ENCODE data around the gene SYNGR3. TPM values are rescaled to one million over a fixed set of nuclear protein-coding genes. Genes with fewer than 3 reads are reported as not detected.
A peak's percentile ranks its signal among the peaks of the same experiment; 100 is the strongest.

Gene SYNGR3
- total and polyA plus RNA-seq, 5 experiments from 2014 or later, result 0.60 to 1.1 (median 0.77) TPM; not detected in 1

GRCh38 chr16:1987198-1987597 is 2.6 kb upstream of the SYNGR3 start:
- no peak for DNase-seq
- POLR2A ChIA-PET, result interaction anchor here (0.8 to 1.2 kb wide), 2 partner anchors 9 to 21 kb away, joined by 3 read pairs; no protein-coding TSS in a partner anchor
- ATAC-seq, result no peak
- Mint-ChIP-seq H3K4me1 (peaks cover 9 to 43% (median 30%) of the 10 kb centered on the region in 4 donors), H3K27ac (no peak overlapping the region), H3K4me3 (peak overlapping the region in 1 of 10 donors; percentile 30), H3K9me3 (no peaks in the 10 kb centered on the region), H3K36me3 (peaks cover 0 to 18% (median 7%) of the 10 kb centered on the region in 3 donors), H3K27me3 (peaks cover 2 to 37% (median 13%) of the 10 kb centered on the region in 5 donors)

- H3K4me3 Mint-ChIP-seq, result peak overlapping the region in 1 of 10 donors; percentile 72
- peaks cover 2 to 30% (median 13%) of the 10 kb centered on the region in 5 donors for H3K27me3 Mint-ChIP-seq
- H3K4me1 Mint-ChIP-seq, result peaks cover 4 to 30% (median 22%) of the 10 kb centered on the region in 4 donors
- H3K9me3 Mint-ChIP-seq, result no peaks in the 10 kb centered on the region
- DNase-seq, result no peak
- POLR2A ChIA-PET, result interaction anchor here (1.2 to 5.9 kb wide), 3 partner anchors 19 to 165 kb away, joined by 6 to 47 read pairs (median 21); partner anchors contain the start of genes RNF151, RPS2, TRAF7 and ZNF598
- H3K27ac Mint-ChIP-seq, result no peak overlapping the region
- no peak for ATAC-seq
- peaks cover 0 to 18% (median 7%) of the 10 kb centered on the region in 3 donors for H3K36me3 Mint-ChIP-seq
These were observed 256 bp downstream of the SYNGR3 start for GRCh38 chr16:1990101-1990350.

- Mint-ChIP-seq H3K27me3 (peaks cover 2 to 30% (median 13%) of the 10 kb centered on the region in 5 donors), H3K4me3 (peak overlapping the region; percentile 68 to 84 (median 78)), H3K27ac (peak overlapping the region in 8 of 10 donors; percentile 13 to 86 (median 78)), H3K9me3 (no peaks in the 10 kb centered on the region), H3K36me3 (peaks cover 0 to 18% (median 7%) of the 10 kb centered on the region in 3 donors), H3K4me1 (peaks cover 7 to 27% (median 18%) of the 10 kb centered on the region in 4 donors)
- DNase-seq (peak in 1 of 10 donors; percentile 19), ATAC-seq (no peak)
- POLR2A ChIA-PET, result interaction anchor here (1.0 to 5.9 kb wide), 6 partner anchors 18 to 542 kb away, joined by 3 to 47 read pairs (median 8); partner anchors contain the start of genes RNF151, RPS2, TBL3 and TRAF7
These were observed 773 bp downstream of the SYNGR3 start for GRCh38 chr16:1990351-1991134.

- ATAC-seq (peak; percentile 29 to 35), DNase-seq (peak in 4 of 10 donors; percentile 40 to 51 (median 45))
- Mint-ChIP-seq H3K27ac (peak overlapping the region in 8 of 10 donors; percentile 22 to 86 (median 78)), H3K9me3 (no peaks in the 10 kb centered on the region), H3K27me3 (peaks cover 2 to 30% (median 13%) of the 10 kb centered on the region in 5 donors), H3K36me3 (peaks cover 0 to 13% (median 7%) of the 10 kb centered on the region in 3 donors), H3K4me3 (peak overlapping the region; percentile 68 to 84 (median 78)), H3K4me1 (peaks cover 9 to 27% (median 18%) of the 10 kb centered on the region in 4 donors)
- POLR2A ChIA-PET, result interaction anchor here (1.0 to 5.9 kb wide), 10 partner anchors 17 to 541 kb away, joined by 3 to 47 read pairs (median 4); partner anchors contain the start of genes MSRB1, NTHL1, PKD1 and RNF151
These were observed 1.4 kb downstream of the SYNGR3 start for GRCh38 chr16:1991135-1991551.

GRCh38 chr16:1991588-1991947 is 1.8 kb downstream of the SYNGR3 start:
- POLR2A ChIA-PET, result interaction anchor here (1.0 to 5.9 kb wide), 10 partner anchors 17 to 541 kb away, joined by 3 to 47 read pairs (median 4); partner anchors contain the start of genes MSRB1, NTHL1, PKD1 and RNF151
- ATAC-seq (no peak), DNase-seq (no peak)
- Mint-ChIP-seq H3K9me3 (no peaks in the 10 kb centered on the region), H3K4me1 (peaks cover 9 to 27% (median 18%) of the 10 kb centered on the region in 4 donors), H3K27me3 (peaks cover 2 to 30% (median 11%) of the 10 kb centered on the region in 5 donors), H3K27ac (peak overlapping the region in 9 of 10 donors; percentile 24 to 86 (median 77)), H3K4me3 (peak overlapping the region; percentile 68 to 84 (median 78)), H3K36me3 (peaks cover 0 to 8% (median 4%) of the 10 kb centered on the region in 3 donors)

GRCh38 chr16:1991948-1992703 is 2.4 kb downstream of the SYNGR3 start:
- Mint-ChIP-seq H3K4me1 (peaks cover 9 to 27% (median 18%) of the 10 kb centered on the region in 4 donors), H3K27me3 (peaks cover 2 to 27% (median 7%) of the 10 kb centered on the region in 5 donors), H3K27ac (peak overlapping the region in 6 of 10 donors; percentile 24 to 83 (median 72)), H3K4me3 (peak overlapping the region in 9 of 10 donors; percentile 15 to 84 (median 71)), H3K9me3 (no peaks in the 10 kb centered on the region), H3K36me3 (peaks cover 0 to 3% (median 2%) of the 10 kb centered on the region in 3 donors)
- POLR2A ChIA-PET, result interaction anchor here (0.8 to 5.9 kb wide), 9 partner anchors 12 to 163 kb away, joined by 3 to 47 read pairs (median 4); partner anchors contain the start of genes MSRB1, NTHL1, PKD1 and RNF151
- ATAC-seq, result peak; percentile 72 to 82
- peak; percentile 86 to 100 (median 95) for DNase-seq

- ATAC-seq (no peak), DNase-seq (peak in 1 of 10 donors; percentile 21)
- peaks cover 0 to 4% (median 2%) of the 10 kb centered on the region in 3 donors for H3K36me3 Mint-ChIP-seq
- POLR2A ChIA-PET, result interaction anchor here (0.8 to 5.9 kb wide), 6 partner anchors 9 to 162 kb away, joined by 3 to 47 read pairs (median 6); partner anchors contain the start of genes PKD1, RNF151, RPS2 and TRAF7
- H3K27me3 Mint-ChIP-seq, result peaks cover 2 to 24% (median 7%) of the 10 kb centered on the region in 5 donors
- no peak overlapping the region for H3K4me3 Mint-ChIP-seq
- no peaks in the 10 kb centered on the region for H3K9me3 Mint-ChIP-seq
- H3K4me1 Mint-ChIP-seq, result peaks cover 9 to 27% (median 18%) of the 10 kb centered on the region in 4 donors
- H3K27ac Mint-ChIP-seq, result peak overlapping the region in 1 of 10 donors; percentile 89
These were observed 3.0 kb downstream of the SYNGR3 start for GRCh38 chr16:1992704-1993317.

- ATAC-seq, result no peak
- Mint-ChIP-seq H3K4me3 (peak overlapping the region in 8 of 10 donors; percentile 3 to 68 (median 46)), H3K4me1 (peaks cover 6 to 25% (median 17%) of the 10 kb centered on the region in 4 donors), H3K27ac (peak overlapping the region in 9 of 10 donors; percentile 51 to 89 (median 85)), H3K9me3 (no peaks in the 10 kb centered on the region), H3K27me3 (peaks cover 1 to 18% (median 3%) of the 10 kb centered on the region in 5 donors), H3K36me3 (peaks cover 0 to 11% (median 0%) of the 10 kb centered on the region in 3 donors)
- no peak for DNase-seq
- POLR2A ChIA-PET, result interaction anchor here (1.3 to 5.9 kb wide), 3 partner anchors 8 to 28 kb away, joined by 5 to 47 read pairs (median 21); partner anchors contain the start of genes RNF151, RPS2 and ZNF598
These were observed 4.0 kb downstream of the SYNGR3 start for GRCh38 chr16:1993731-1994131.

- Mint-ChIP-seq H3K9me3 (no peaks in the 10 kb centered on the region), H3K4me1 (peaks cover 0 to 7% (median 5%) of the 10 kb centered on the region in 4 donors), H3K27me3 (no peaks in the 10 kb centered on the region), H3K36me3 (peaks cover 0 to 35% (median 4%) of the 10 kb centered on the region in 3 donors), H3K4me3 (no peak overlapping the region), H3K27ac (peak overlapping the region in 1 of 10 donors; percentile 37)
- ATAC-seq, result no peak
- DNase-seq, result no peak
- POLR2A ChIA-PET, result interaction anchor here (0.6 kb wide), 1 partner anchor 91 kb away, joined by 3 read pairs; no protein-coding TSS in a partner anchor
These were observed 8.0 kb downstream of the SYNGR3 start for GRCh38 chr16:1997494-1998359.

- Mint-ChIP-seq H3K36me3 (peaks cover 0 to 35% (median 4%) of the 10 kb centered on the region in 3 donors), H3K27ac (peak overlapping the region in 1 of 10 donors; percentile 50), H3K4me3 (no peak overlapping the region), H3K9me3 (no peaks in the 10 kb centered on the region), H3K27me3 (no peaks in the 10 kb centered on the region), H3K4me1 (peaks cover 0 to 5% (median 4%) of the 10 kb centered on the region in 4 donors)
- no peak for ATAC-seq
- POLR2A ChIA-PET, result no interaction called here
- DNase-seq, result no peak
These were observed 8.6 kb downstream of the SYNGR3 start for GRCh38 chr16:1998360-1998835.

All from naive thymus-derived CD8-positive, alpha-beta T cell (primary cell).